Sigmoid colon (tissue), 7 donors: Measurements from ENCODE around the gene PAN2. TPM values are rescaled to one million over a fixed set of nuclear protein-coding genes. Genes with fewer than 3 reads are reported as not detected.
"Not testable (repeated sequence)": the region's sequence is repeated elsewhere in the genome, so short reads cannot be mapped to it uniquely, and the experiment has no call there.

Experiments used
- DNase-seq: peaks from one replicate; pipeline ENCODE4 v3.0.0-alpha.2; 2019
- H3K27ac ChIP-seq, 4 donors: fragments of 200-600 bp; sonication (generic); one replicate each; pipeline ENCODE4 v1.5.1; 2016 to 2019; ENCODE audit warnings: mild to moderate bottlenecking in 1 of 4
- H3K27me3 ChIP-seq, 3 donors: fragments of 200-600 bp; sonication (generic); one replicate each; pipeline ENCODE4 v1.5.1; 2019; ENCODE audit warnings: mild to moderate bottlenecking in 1 of 3
- H3K36me3 ChIP-seq, 4 donors: fragments of 200-600 bp; sonication (generic); one replicate each; pipeline ENCODE4 v1.5.1; 2016 to 2019
- H3K4me1 ChIP-seq, 4 donors: fragments of 200-600 bp; sonication (generic); one replicate each; pipeline ENCODE4 v1.5.1; 2017 to 2019
- H3K4me3 ChIP-seq, 4 donors: fragments of 200-600 bp; sonication (generic); one replicate each; pipeline ENCODE4 v1.5.1; 2017 to 2019; ENCODE audit warnings: mild to moderate bottlenecking in 2 of 4, moderate library complexity in 1 of 4
- H3K9me3 ChIP-seq, 4 donors: fragments of 200-600 bp in 3 of 4; sonication (generic) in 3 of 4; one replicate each; pipeline versions ENCODE4 v1.5.1 to v1.6.1; 2013 to 2019
- CTCF ChIP-seq, 4 experiments: fragments of 450-650 bp in 3 of 4; fragments of 200-600 bp in 1 of 4; IDR thresholded peaks; one replicate each; pipeline ENCODE4 v1.5.1; 2016 to 2019; ENCODE audit warnings: antibody characterized with exemption in 4 of 4, mild to moderate bottlenecking in 3 of 4, moderate library complexity in 2 of 4
- EP300 ChIP-seq, 4 donors: sonication (generic); formaldehyde crosslinking; IDR thresholded peaks; one replicate each; pipeline ENCODE4 v1.6.1; 2017; ENCODE audit warnings: antibody characterized with exemption in 4 of 4
- POLR2A ChIP-seq, 2 donors: fragments of 450-650 bp; IDR thresholded peaks; one replicate each; pipeline ENCODE4 v1.6.1; 2016; ENCODE audit warnings: antibody characterized with exemption in 2 of 2, mild to moderate bottlenecking in 2 of 2, moderate library complexity in 2 of 2
- POLR2AphosphoS5 ChIP-seq, 4 donors: sonication (generic); formaldehyde crosslinking; IDR thresholded peaks; one replicate each; pipeline ENCODE4 v1.6.1; 2017; ENCODE audit warnings: antibody characterized with exemption in 4 of 4
- WGBS, 2 donors: extraction: QIAGEN DNeasy Blood & Tissue Kit; methylation state at CpG; one replicate each; pipeline ENCODE4 v1.1.7; 2013; 5-methylcytosine and 5-hydroxymethylcytosine counted together
- intact Hi-C: fragments of 100-400 bp; cut with DNase I; formaldehyde crosslinking; loops from one replicate; pipeline ENCODE4 v1.15.1; 2023
- polyA plus RNA-seq, 3 donors: library from polyadenylated mRNA; stranded (reverse); fragments of 200-250 nt; gene quantifications; one replicate each; pipeline ENCODE4 v1.2.3, GENCODE V29; 2013
- total RNA-seq, 4 donors: library from RNA; depleted of rRNA; stranded (reverse); fragments of >200 nt; gene quantifications; one replicate each; pipeline ENCODE4 v1.1.0, GENCODE V29; 2016
- donor health status: healthy with polysubstance abuse.
- donor health status: Bipolar disorder and iron deficiency.
- donor health status: healthy.

The PAN2 gene
- total and polyA plus RNA-seq, 7 donors = 5.4 to 67.0 (median 30.0) TPM

- no peak for DNase-seq
- H3K27ac ChIP-seq = no peak overlapping the region
- no peaks in the 10 kb centered on the region for H3K27me3 ChIP-seq
- H3K36me3 ChIP-seq = no peaks in the 10 kb centered on the region
- H3K4me1 ChIP-seq = peaks cover 0 to 22% (median 12%) of the 10 kb centered on the region in 4 donors
- intact Hi-C loops = no loop called here
- no peak for TF ChIP-seq POLR2A (IDR thresholded peaks at IDR 0.05)
- TF ChIP-seq EP300 (IDR thresholded peaks at IDR 0.05) = no peak
- no peak for TF ChIP-seq CTCF (IDR thresholded peaks at IDR 0.05)
- no peak for TF ChIP-seq POLR2AphosphoS5 (IDR thresholded peaks at IDR 0.05)
- H3K9me3 ChIP-seq = no peaks in the 10 kb centered on the region
- 84% methylated on average over 9 of the region's 9 CpGs for WGBS, 2 donors
- H3K4me3 ChIP-seq = no peak overlapping the region
Measured at GRCh38 chr12:56336361-56337167, 2.8 kb upstream of the PAN2 start.

DNA sequence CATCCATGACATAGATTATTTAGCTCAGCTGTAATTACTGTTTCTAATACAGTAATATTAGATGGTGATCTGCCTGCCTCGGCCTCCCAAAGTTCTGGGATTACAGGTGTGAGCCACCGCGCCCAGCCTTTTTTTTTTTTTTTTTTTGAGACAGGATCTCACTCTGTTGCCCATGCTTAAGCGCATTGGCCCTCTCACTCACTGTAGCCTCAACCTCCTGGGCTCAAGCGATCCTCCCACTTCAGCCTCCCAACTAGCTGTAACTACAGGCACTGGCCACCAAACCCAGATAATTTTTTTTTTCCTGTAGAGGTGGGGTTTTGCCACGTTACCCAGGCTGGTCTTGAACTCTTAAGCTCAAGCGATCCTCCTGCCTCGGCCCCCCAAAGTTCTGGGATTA is 1.7 kb upstream of the PAN2 start:
- 94 to 96% methylated on average over 8 of the region's 8 CpGs for WGBS, 2 donors
- intact Hi-C loops, DNase-seq, H3K4me3 ChIP-seq, H3K36me3 ChIP-seq, H3K9me3 ChIP-seq, H3K27ac ChIP-seq, H3K27me3 ChIP-seq: not testable (repeated sequence)
- H3K4me1 ChIP-seq = peaks cover 0 to 22% (median 12%) of the 10 kb centered on the region in 4 donors

GRCh38 chr12:56334490-56334793 is 642 bp upstream of the PAN2 start:
- Histone ChIP-seq H3K9me3 (no peaks in the 10 kb centered on the region), H3K27me3 (no peaks in the 10 kb centered on the region), H3K36me3 (peaks cover 0 to 2% (median 0%) of the 10 kb centered on the region in 4 donors), H3K4me3 (peak overlapping the region; percentile 38 to 71 (median 62)), H3K27ac (peak overlapping the region; percentile 88 to 96 (median 94)), H3K4me1 (peaks cover 0 to 22% (median 12%) of the 10 kb centered on the region in 4 donors)
- no peak for DNase-seq
- intact Hi-C loops = loop anchor here (5.0 kb wide), 1 partner anchor 133 kb away; the partner anchor contains the start of gene SPRYD4
- WGBS, 2 donors = 3 to 5% methylated on average over 6 of the region's 6 CpGs
- peak in 1 of 4 experiments; percentile 3 for TF ChIP-seq CTCF (IDR thresholded peaks at IDR 0.05)
- no peak for TF ChIP-seq POLR2A (IDR thresholded peaks at IDR 0.05)

- DNase-seq = no peak
- intact Hi-C loops = loop anchor here (2.0 to 5.0 kb wide), 2 partner anchors 16 to 134 kb away; partner anchors contain the start of gene SPRYD4
- 17 to 28% methylated on average over 8 of the region's 8 CpGs for WGBS, 2 donors
- H3K9me3 ChIP-seq = no peaks in the 10 kb centered on the region
- peak overlapping the region; percentile 38 to 71 (median 62) for H3K4me3 ChIP-seq
- no peaks in the 10 kb centered on the region for H3K27me3 ChIP-seq
- peaks cover 0 to 22% (median 12%) of the 10 kb centered on the region in 4 donors for H3K4me1 ChIP-seq
- H3K36me3 ChIP-seq = peaks cover under 1 to 8% (median 3%) of the 10 kb centered on the region in 4 donors
- no peak for TF ChIP-seq POLR2A (IDR thresholded peaks at IDR 0.05)
- TF ChIP-seq EP300 (IDR thresholded peaks at IDR 0.05) = no peak
- no peak for TF ChIP-seq CTCF (IDR thresholded peaks at IDR 0.05)
- no peak for TF ChIP-seq POLR2AphosphoS5 (IDR thresholded peaks at IDR 0.05)
- H3K27ac ChIP-seq = peak overlapping the region; percentile 88 to 96 (median 94)
Measured at GRCh38 chr12:56333197-56333678, 562 bp downstream of the PAN2 start.

- H3K4me3 ChIP-seq = peak overlapping the region; percentile 38 to 71 (median 62)
- intact Hi-C loops = loop anchor here (2.0 to 5.0 kb wide), 2 partner anchors 16 to 135 kb away; partner anchors contain the start of gene SPRYD4
- no peaks in the 10 kb centered on the region for H3K9me3 ChIP-seq
- TF ChIP-seq POLR2AphosphoS5 (IDR thresholded peaks at IDR 0.05) = no peak
- H3K27me3 ChIP-seq = no peaks in the 10 kb centered on the region
- no peak for DNase-seq
- H3K27ac ChIP-seq = peak overlapping the region; percentile 88 to 96 (median 94)
- H3K4me1 ChIP-seq = peaks cover 0 to 22% (median 12%) of the 10 kb centered on the region in 4 donors
- 90 to 92% methylated on average over 11 of the region's 11 CpGs for WGBS, 2 donors
- H3K36me3 ChIP-seq = peaks cover 3 to 14% (median 7%) of the 10 kb centered on the region in 4 donors
Measured at GRCh38 chr12:56332512-56333196, 1.1 kb downstream of the PAN2 start.
